ENCODE data around the gene TTF2.
"Not testable (repeated sequence)": the region's sequence is repeated elsewhere in the genome, so short reads cannot be mapped to it uniquely, and the experiment has no call there.

Gene TTF2

DNA sequence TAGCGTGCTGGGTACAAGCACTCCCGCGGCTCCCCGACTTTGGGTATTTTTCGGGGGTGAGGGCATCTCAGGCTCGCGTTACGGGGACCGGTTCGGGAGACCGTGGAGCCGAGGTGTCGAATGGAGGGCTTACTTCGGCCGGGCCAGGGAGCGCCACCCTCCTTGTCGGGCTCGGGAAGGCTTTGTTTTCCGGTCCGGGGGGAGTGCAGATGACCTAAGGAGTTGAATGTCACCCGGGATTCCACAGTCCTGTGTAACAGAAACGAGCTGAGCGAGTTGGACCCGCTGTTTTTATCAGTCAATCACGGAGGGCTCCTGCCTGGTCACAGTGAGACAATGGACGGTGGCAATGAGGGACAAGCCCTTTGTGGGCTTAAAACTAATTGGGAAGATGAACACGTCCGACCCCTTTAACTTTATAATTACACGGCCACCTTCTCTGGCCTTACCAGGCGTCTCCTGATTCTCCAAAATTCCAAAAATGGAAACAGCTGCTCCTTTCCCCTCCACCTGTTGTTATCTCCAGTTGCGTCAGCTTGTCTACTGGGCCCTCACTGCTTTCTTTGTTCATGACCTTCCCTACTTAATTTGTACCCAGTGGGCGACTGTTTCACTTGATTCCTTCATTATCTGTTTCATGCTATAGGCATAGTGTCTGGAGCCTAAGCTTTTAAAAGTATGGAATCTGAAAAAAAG lies 62.4 kb downstream of the TTF2 start:
- no peak for DNase-seq

DNA sequence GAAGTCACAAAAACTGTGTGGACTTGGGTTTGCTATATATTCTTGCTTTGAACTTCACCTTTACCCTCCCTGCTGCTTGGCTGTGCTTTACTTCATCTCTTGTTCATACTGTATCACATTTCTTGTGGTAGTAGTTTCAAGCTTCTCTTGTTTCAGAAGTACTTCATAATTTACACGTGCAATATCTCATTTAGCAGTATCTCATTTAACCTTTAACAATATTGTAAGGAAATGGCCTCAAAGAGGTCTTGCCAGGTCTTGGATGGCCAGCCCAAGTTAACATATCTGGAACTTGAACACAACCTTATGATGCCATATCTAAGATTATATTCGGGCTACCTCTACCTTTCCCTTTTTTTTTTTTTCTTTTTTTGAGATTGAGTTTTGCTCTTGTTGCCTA lies 63.1 kb downstream of the TTF2 start:
- no peak for DNase-seq

DNA sequence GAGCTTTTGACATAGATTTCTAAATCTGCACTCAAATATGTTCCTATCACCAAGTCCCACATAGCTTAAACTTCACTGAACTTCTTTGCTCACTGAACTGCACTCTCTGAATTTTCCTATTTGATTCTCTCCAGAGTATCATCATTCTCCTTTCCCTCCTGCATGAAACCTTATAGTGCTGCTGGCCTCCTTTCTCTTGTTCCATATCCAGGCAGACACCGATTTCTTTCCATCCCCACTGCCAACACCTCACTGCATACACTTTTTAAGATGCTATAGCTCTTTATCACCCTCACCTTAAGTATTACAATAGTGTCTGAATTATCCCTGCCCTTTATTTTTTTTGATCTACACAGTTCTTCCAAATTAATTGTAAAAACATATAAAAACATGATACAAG lies 64.5 kb downstream of the TTF2 start:
- no peak for DNase-seq

DNA sequence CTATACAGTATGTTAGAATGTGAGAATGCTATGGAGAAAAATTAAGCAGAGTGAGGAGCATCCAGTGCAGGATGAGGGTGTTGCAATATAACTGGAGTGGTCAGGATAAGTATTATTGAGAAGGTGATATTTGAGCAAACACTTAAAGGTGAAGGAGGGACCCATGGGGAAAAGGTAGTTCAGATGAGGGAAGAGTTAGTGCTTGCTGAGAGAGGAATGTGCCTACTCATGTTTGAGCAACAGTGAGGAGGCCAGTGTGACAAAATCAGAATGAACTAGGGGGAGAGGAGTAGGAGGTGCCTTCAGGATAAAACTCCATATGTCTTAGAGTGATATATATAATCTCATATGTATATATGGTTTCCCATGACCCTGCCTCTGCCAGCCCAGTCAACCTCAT lies 67.7 kb downstream of the TTF2 start:
- DNase-seq: no peak

- DNase-seq: no peak
Measured at GRCh38 chr1:117128323-117129079, 68.4 kb downstream of the TTF2 start.

DNA sequence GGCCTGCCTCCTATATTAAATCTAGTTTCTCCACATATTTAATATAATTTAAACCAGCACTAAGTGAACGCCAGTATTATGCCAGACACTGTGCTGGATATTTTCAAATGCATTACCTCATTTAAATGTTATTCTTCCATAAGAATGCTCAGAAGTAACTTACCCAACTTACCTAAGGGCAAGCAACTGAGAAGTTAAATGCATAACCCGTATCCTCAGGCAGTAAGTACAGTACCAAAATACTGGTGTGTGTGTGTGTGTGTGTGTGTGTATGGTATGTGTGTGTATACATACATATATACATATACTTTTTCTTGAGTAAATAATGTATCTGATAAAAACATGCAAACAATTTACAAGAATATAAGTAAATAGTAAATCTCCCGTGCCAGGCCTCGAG lies 70.4 kb downstream of the TTF2 start:
- no peak for DNase-seq

DNA sequence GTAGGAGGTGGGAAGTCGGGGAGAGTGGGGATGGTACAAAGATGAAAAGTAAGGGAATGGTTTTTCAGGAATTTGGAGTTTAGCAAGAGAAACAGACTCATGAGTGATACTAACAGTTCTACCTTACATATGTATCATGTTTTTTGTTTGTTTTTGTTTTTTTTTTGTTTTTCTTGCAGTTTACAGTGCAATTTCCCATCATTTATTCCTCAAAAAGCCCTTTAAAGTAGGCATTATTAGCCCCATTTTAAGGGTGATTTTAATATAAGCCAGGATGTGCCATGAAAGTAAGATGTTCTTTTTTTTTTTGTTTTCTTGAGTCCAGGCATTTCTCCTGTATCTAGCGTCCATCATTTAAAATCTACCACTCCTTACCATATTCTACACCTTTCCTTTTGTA lies 75.2 kb downstream of the TTF2 start:
- DNase-seq: no peak

- no peak for DNase-seq
Measured at GRCh38 chr1:117136749-117137148, 76.6 kb downstream of the TTF2 start.

DNA sequence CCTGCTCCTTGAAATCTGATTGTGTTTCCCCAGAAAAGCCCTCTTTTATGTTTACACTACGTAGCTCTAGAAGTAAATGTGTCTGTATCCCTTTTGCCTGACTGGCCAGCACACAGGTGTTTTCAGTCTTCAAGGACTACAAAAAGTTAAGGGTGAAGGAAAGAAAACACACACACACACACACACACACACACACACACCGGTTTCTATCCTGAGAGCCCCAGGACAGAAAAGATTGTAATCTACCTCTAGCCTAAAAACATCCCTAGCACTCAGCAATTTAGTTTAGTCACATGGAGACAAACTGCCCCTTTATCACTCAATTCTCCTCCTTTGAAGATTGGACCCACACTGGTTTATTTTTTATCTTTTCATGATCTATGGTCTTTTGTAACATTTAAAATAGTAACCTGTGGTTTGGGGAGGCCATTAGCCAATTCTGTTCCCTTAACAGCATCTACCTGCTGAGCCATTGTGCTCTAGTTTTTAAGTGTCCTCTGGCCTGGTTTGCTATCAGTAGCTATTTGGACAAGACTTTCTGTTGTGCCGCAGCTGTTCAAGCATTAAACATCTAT lies 77.2 kb downstream of the TTF2 start:
- no peak for DNase-seq

DNA sequence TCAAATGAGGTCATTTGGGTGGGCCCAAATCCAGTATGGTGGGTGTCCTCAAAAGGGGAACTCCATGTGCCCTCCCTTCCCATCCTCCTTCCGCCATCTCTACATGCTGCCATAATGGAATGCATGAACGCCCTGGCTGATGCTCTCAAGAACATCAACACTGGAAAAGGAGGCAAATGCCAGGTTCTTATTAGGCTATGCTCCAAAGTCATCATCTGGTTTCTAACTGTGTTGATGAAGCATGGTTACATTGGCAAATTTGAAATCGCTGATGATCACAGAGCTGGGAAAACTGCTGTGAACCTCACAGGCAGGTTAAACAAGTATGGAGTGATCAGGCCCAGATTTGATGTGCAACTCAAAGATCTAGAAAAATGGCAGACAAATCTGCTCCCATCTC lies 78.0 kb downstream of the TTF2 start:
- DNase-seq: no peak

DNA sequence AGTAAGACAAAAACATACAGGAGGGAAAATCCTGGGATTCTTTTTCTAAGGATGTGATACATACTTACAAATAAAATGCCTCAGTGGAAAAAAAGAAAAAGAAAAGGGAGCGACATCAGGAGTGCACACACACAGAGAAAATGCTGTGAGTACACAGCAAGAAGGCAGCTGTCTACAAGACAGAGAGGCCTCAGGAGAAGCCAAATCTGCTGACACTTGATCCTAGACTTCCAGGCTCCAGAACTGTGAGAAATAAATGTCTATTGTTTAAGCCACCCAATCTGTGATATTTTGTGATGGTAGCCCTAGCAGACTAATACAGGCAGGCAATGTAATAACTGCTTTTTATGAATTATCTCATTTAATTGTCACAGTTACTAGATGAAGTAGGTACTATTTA lies 78.4 kb downstream of the TTF2 start:
- no peak for DNase-seq

DNA sequence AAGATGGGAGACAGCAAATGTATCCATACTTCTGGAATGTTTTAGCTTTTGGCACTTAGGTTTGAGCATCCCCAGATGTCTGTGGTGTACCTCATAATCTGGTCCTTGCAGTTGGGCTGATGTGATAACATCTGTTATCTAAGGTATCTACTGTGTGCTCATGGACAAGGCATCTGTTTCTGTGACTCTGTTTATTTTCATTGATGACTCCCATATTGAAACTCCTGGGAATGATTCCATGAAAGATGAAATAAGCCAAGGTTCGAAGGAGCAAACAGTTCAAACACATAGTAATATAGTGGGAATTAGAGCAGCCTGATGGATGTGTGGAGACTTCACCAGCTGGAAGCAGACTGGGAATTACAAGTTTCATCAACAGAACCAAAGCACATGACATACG lies 82.1 kb downstream of the TTF2 start:
- no peak for DNase-seq

GRCh38 chr1:117143172-117143571 lies 83.0 kb downstream of the TTF2 start:
- no peak for DNase-seq

DNA sequence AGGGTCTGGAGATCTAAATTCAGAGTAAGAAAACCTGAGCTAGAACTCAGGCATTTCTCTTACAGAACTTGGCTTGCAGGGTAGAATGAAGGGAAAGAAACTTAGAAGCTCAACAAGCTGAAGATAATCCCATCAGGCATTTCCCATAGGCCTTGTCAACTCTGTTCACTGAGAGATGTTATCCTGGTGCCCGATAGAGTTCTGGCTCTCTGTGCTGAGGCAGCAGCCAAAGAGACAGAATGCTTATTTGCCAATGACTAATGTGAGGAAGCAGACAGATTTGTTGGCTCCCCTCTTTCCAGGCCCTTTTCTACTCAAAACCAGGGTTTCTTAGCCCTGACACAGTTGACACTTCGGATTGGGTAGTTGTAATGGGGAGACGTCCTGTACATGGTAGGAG lies 83.7 kb downstream of the TTF2 start:
- DNase-seq: no peak

- DNase-seq: no peak
Measured at GRCh38 chr1:117146072-117146471, 85.9 kb downstream of the TTF2 start.

DNA sequence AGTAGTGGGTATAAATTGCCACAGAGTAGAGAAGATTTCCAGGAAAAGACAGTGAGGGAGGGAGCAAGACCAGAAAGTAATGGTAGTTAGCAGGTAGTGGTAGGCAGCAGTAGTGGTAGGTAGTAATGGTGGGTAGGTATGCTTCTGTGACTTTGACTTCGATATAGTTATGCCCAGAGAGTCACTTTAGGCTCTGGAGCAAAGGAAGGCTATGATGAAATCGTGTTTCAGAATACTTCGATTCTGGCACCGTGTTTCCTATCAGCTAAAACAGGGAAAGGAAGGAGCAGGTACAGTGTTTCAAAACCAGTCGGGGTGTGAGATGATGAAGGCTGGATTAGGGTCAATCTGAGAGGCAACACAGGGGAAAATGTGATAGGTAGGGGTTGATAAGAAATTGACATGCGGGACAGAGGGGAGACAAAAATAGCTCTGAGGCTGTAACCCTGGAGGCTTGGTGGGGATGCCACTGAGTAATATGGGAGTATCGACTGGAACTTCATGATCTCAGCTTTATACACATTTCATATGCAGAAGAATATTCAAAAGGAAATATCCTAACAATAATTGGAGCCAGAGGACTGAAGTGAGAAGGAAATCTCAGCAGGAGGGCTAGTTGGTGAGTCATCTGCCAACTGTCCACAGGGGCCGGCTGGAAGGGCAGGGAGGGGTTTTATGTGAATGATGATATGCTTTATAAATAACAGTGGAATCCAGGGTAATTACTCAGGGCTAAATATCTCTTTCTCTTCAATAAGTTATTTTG lies 86.6 kb downstream of the TTF2 start:
- DNase-seq: no peak

DNA sequence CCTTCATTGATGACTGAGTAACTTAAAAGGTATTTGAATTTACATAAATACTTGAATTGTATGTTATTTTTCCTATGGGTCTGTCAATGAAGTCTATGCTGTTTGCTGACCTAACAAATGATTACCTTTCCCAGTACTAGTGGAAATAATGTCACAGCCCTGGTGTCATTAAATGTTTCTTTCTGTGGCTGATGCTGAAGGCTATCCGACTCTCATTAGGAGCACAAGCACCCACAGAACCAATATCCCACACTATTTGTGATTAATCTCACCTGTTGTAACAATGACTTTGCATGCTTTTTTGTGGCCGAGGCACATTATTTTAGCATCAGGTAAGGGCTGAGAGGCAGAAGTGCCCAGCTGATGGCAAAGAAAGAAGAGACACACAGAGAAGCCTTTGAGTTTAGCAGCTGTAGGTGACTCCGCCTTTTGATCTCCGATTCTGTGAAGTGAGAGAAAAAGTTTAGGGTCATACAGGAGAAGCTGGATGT lies 87.3 kb downstream of the TTF2 start:
- DNase-seq: no peak

- no peak for DNase-seq
Measured at GRCh38 chr1:117147856-117148588, 87.9 kb downstream of the TTF2 start.

GRCh38 chr1:117150316-117150715 lies 90.2 kb downstream of the TTF2 start:
- DNase-seq: no peak

DNA sequence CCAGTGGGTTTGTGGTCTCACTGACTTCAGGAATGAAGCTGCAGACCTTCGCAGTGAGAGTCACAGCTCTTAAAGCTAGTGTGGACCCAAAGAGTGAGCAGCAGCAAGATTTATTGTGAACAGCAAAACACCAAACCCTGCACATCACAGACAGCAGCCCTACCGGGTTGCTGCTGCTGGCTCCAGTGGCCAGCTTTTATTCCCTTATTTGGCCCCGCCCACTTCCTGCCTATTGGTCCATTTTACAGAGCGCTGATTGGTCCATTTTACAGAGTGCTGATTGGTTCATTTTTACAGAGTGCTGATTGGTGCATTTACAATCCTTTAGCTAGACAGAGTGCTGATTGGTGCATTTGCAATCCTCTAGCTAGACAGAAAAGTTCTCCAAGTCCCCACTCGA lies 91.2 kb downstream of the TTF2 start:
- DNase-seq: not testable (repeated sequence)

All from activated CD4-positive, CD25-positive, alpha-beta regulatory T cell treated with anti-CD3 and anti-CD28 coated beads, Interleukin-2, amount 50 U/mL, for 72 hours (primary cell).